Neutrophil (primary cell): Measurements from ENCODE around the gene NADK.

Source experiments
- H3K27ac ChIP-seq: fragments of 200-600 bp; sonication (generic); 2 replicates; pipeline ENCODE4 v1.5.1; 2016; ENCODE audit warnings: mild to moderate bottlenecking, moderate library complexity
- H3K27me3 ChIP-seq: fragments of 200-600 bp; sonication (generic); 2 replicates; pipeline ENCODE4 v1.6.0; 2016; ENCODE audit warnings: mild to moderate bottlenecking
- H3K36me3 ChIP-seq: fragments of 200-600 bp; sonication (generic); 2 replicates; pipeline ENCODE4 v1.5.1; 2017
- H3K4me1 ChIP-seq, 2 experiments: fragments of 200-600 bp in 1 of 2; sonication (generic) in 1 of 2; 1 replicate in 1 of 2; 2 replicates in 1 of 2; pipeline versions ENCODE4 v1.5.1 to v1.6.1; 2013 to 2016; ENCODE audit warnings: low read depth in 1 of 2, low read length in 1 of 2, mild to moderate bottlenecking in 1 of 2, moderate library complexity in 1 of 2; ENCODE audit not compliant: control insufficient read depth in 1 of 2, insufficient read depth in 1 of 2
- H3K4me3 ChIP-seq, 2 experiments: fragments of 200-600 bp in 1 of 2; sonication (generic) in 1 of 2; 1 replicate in 1 of 2; 2 replicates in 1 of 2; pipeline ENCODE4 v1.5.1; 2013 to 2016; ENCODE audit warnings: low read depth in 1 of 2, low read length in 1 of 2, mild to moderate bottlenecking in 1 of 2, moderate library complexity in 1 of 2
- H3K9me3 ChIP-seq: fragments of 200-600 bp; sonication (generic); 2 replicates; pipeline ENCODE4 v1.5.1; 2016
- TF ChIP-seq, protein P1 (sequence below): fragments of 200-600 bp; sonication (generic); IDR thresholded peaks from 2 replicates; pipeline ENCODE4 v1.5.1; 2016; ENCODE audit warnings: antibody characterized with exemption

NADK gene

GRCh38 chr1:1776672-1777582, 1.3 kb downstream of the NADK start:
- Histone ChIP-seq H3K4me3 (peak overlapping the region; percentile 90 to 100), H3K36me3 (peaks cover 50% of the 10 kb centered on the region), H3K4me1 (peaks cover 73 to 79% of the 10 kb centered on the region in 2 experiments), H3K9me3 (no peaks in the 10 kb centered on the region), H3K27ac (peak overlapping the region; percentile 99), H3K27me3 (no peaks in the 10 kb centered on the region)
- TF ChIP-seq, protein P1, sequence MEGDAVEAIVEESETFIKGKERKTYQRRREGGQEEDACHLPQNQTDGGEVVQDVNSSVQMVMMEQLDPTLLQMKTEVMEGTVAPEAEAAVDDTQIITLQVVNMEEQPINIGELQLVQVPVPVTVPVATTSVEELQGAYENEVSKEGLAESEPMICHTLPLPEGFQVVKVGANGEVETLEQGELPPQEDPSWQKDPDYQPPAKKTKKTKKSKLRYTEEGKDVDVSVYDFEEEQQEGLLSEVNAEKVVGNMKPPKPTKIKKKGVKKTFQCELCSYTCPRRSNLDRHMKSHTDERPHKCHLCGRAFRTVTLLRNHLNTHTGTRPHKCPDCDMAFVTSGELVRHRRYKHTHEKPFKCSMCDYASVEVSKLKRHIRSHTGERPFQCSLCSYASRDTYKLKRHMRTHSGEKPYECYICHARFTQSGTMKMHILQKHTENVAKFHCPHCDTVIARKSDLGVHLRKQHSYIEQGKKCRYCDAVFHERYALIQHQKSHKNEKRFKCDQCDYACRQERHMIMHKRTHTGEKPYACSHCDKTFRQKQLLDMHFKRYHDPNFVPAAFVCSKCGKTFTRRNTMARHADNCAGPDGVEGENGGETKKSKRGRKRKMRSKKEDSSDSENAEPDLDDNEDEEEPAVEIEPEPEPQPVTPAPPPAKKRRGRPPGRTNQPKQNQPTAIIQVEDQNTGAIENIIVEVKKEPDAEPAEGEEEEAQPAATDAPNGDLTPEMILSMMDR, result no peak

DNA sequence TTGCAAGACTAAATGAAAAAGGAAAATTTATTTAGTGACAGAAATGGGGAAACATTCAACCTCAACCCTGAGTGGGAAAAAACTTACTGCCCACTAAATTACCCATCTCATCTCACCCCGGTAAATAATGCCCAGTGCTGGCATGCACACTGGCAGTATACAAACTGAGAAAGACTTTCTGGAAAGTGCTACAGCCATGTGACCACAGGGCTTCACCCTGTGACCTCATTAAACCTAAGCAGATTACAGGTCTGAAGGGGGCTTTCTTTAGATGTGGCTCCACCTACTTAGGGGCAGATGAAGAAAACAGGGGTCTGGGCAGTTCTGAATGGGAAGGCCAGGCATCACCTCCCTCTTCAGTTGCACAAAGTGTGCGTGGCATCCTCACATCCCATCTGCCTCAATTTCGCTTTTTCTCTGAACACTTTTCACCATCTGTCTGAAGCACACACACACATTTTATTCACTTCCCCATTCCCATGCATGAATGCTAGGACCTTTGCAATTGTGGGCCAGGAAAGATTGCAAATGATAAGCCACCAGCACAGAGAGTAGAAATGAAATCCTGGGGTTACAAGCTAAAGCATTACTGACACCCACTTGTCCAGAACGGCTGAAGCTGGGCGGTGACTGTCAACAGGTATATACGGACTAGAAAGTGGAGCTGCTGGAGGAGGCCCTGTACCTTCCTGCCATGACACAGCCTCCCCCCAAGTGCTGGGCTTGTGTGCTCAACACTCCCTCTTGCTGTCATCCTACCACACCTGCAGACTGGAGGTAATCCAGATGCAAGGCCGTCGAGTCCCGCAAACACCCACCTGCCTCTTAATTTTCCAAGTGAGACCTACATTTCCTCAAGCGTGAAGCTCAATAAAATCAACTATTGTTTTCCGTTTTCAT, 2.7 kb downstream of the NADK start:
- H3K27me3 ChIP-seq, result no peaks in the 10 kb centered on the region
- TF ChIP-seq, protein P1, result no peak
- peaks cover 61% of the 10 kb centered on the region for H3K36me3 ChIP-seq
- no peaks in the 10 kb centered on the region for H3K9me3 ChIP-seq
- H3K4me3 ChIP-seq, result peak overlapping the region; percentile 90 to 100
- H3K4me1 ChIP-seq, result peaks cover 69 to 77% of the 10 kb centered on the region in 2 experiments
- H3K27ac ChIP-seq, result peak overlapping the region; percentile 99

DNA sequence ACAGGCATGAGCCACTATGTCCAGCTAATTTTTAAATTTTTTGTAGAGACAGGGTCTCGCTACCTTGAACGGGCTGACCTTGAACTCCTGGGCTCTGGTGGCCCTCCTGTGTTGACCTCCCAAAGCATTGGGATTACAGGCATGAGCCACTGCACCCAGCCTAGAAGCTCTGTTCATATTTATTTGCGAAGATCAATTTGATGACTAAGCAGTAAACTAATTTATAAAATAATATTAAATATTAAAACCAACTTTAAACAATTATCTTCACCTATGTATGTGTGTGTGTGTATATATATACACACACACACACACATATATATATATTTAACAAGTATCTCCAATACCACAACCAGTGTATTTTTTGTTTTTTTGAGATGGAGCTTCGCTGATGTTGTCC, 4.4 kb downstream of the NADK start:
- H3K27me3 ChIP-seq, result no peaks in the 10 kb centered on the region
- H3K4me1 ChIP-seq, result peaks cover 67 to 81% of the 10 kb centered on the region in 2 experiments
- TF ChIP-seq, protein P1, result no peak
- H3K27ac ChIP-seq, result peak overlapping the region; percentile 36
- no peaks in the 10 kb centered on the region for H3K9me3 ChIP-seq
- no peak overlapping the region for H3K4me3 ChIP-seq
- H3K36me3 ChIP-seq, result peaks cover 71% of the 10 kb centered on the region

DNA sequence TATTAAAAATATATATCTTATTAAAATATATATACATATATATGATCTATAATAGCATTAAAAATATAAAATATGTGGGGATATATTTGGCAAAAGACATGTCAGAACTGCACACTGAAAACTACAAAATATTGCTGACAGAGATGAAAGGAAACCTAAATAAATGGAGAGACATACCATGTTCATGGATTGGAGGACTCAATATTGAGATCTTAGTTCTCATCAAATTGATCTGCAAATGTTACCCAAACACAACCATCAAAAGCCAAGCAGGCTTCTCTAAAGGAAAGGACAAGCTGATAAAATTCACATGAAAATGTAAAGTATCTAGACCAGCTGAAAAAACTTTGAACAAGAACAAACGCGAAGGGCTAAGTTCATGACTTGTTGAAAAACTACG, 7.2 kb downstream of the NADK start:
- H3K36me3 ChIP-seq, result peaks cover 82% of the 10 kb centered on the region
- TF ChIP-seq, protein P1, result no peak
- peaks cover 75 to 88% of the 10 kb centered on the region in 2 experiments for H3K4me1 ChIP-seq
- H3K4me3 ChIP-seq, result no peak overlapping the region
- no peaks in the 10 kb centered on the region for H3K27me3 ChIP-seq
- peak overlapping the region; percentile 60 for H3K27ac ChIP-seq
- H3K9me3 ChIP-seq, result no peaks in the 10 kb centered on the region

- Histone ChIP-seq H3K36me3 (peaks cover 82% of the 10 kb centered on the region), H3K27ac (peak overlapping the region; percentile 66), H3K9me3 (no peaks in the 10 kb centered on the region), H3K27me3 (no peaks in the 10 kb centered on the region), H3K4me1 (peaks cover 75 to 88% of the 10 kb centered on the region in 2 experiments), H3K4me3 (no peak overlapping the region)
- TF ChIP-seq, protein P1, result no peak
These were observed 8.2 kb downstream of the NADK start for GRCh38 chr1:1770102-1770501.
